ENCODE measurements around the gene ATF6B.

Gene ATF6B

GRCh38 chr6:32167154-32167760, 39.2 kb upstream of the ATF6B start:
- TF ChIP-seq, protein P1, sequence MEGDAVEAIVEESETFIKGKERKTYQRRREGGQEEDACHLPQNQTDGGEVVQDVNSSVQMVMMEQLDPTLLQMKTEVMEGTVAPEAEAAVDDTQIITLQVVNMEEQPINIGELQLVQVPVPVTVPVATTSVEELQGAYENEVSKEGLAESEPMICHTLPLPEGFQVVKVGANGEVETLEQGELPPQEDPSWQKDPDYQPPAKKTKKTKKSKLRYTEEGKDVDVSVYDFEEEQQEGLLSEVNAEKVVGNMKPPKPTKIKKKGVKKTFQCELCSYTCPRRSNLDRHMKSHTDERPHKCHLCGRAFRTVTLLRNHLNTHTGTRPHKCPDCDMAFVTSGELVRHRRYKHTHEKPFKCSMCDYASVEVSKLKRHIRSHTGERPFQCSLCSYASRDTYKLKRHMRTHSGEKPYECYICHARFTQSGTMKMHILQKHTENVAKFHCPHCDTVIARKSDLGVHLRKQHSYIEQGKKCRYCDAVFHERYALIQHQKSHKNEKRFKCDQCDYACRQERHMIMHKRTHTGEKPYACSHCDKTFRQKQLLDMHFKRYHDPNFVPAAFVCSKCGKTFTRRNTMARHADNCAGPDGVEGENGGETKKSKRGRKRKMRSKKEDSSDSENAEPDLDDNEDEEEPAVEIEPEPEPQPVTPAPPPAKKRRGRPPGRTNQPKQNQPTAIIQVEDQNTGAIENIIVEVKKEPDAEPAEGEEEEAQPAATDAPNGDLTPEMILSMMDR (IDR thresholded peaks at IDR 0.05; ENCODE audit: insufficient read depth, missing control alignments) = no peak
- DNase-seq (ENCODE audit: insufficient read length, low spot score) (no peak), FAIRE-seq (no peak)

GRCh38 chr6:32166411-32167061, 38.5 kb upstream of the ATF6B start:
- DNase-seq (ENCODE audit: insufficient read length, low spot score) (no peak), FAIRE-seq (no peak)
- TF ChIP-seq, protein P1 (IDR thresholded peaks at IDR 0.05; ENCODE audit: insufficient read depth, missing control alignments) = no peak

DNA sequence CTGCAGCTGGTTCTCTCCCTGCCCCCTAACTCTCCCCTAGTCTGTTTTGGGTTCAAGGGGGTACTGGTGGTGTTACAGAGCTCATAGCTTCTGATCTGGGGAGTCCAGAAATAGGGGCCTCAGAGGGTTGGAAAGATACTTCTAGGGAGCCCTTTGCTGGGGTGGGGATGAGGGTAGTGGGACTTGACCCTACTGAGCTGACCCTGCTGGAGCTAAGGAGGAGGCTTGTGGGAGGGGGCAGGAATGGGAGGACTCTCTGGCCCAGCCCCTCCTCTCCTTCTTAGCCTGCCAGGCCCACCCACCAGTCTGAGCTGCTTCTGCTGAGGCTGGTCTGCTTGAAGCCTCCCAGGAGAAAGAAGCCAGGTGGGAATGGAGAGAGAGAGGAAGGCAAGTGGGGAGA, 36.2 kb upstream of the ATF6B start, which contains the start of gene EGFL8:
Gene EGFL8, plus strand, starts transcription at position 301 of the 400 bp plus-strand sequence. CDS start 1,571 bp downstream, outside the sequence.
- DNase-seq (ENCODE audit: insufficient read length, low spot score) (no peak), FAIRE-seq (no peak)
- TF ChIP-seq, protein P1 (IDR thresholded peaks at IDR 0.05; ENCODE audit: insufficient read depth, missing control alignments) = no peak

DNA sequence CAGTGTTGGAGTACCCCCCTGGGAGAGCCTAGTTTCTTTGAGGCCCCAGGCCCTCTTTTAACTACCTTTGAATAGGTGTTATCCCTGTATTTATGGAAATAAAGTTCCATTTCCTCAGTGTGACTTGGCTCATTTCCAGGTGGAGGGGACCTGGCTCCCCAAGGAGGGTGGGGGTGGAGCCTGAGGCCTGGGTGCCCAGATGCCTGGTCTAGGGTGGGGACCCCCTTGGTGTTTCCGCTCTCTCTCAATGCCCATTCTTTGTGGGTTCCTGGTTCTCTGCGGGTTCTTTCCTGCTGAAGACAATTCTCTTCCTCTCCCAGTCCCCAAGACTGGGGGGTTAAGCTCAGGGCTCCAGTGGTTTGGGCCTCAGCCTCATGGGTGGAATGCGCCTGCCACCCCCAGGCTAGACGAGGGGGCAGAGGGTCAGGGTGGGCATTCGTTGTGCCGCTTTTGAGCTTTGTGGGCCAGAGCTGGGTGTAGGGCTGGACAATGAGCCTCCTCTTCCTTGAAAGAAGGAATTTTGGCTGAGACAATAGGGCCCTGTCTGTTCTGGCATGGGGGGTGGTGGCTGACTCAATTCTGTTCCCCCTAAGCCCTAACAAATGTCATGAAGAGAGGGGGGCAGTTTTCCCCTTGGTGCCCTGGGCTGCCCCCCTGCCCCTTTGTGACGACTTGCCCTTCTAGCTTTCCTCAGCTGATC, 35.7 kb upstream of the ATF6B start:
- FAIRE-seq (no peak), DNase-seq (ENCODE audit: insufficient read length, low spot score) (no peak)
- TF ChIP-seq, protein P1 (IDR thresholded peaks at IDR 0.05; ENCODE audit: insufficient read depth, missing control alignments) = no peak

GRCh38 chr6:32158052-32158451, 30.0 kb upstream of the ATF6B start:
- TF ChIP-seq, protein P1 (IDR thresholded peaks at IDR 0.05; ENCODE audit: insufficient read depth, missing control alignments) = no peak
- DNase-seq (ENCODE audit: insufficient read length, low spot score) = no peak
- no peak for FAIRE-seq

GRCh38 chr6:32156891-32157290, 28.8 kb upstream of the ATF6B start:
- DNase-seq (ENCODE audit: insufficient read length, low spot score) (no peak), FAIRE-seq (no peak)
- TF ChIP-seq, protein P1 (IDR thresholded peaks at IDR 0.05; ENCODE audit: insufficient read depth, missing control alignments) = no peak

All from D721Med (cell line).